Activated CD8-positive, alpha-beta T cell treated with anti-CD3 and anti-CD28 coated beads for 36 hours (primary cell): ENCODE results near the gene OR2T3. TPM values are rescaled to one million over a fixed set of nuclear protein-coding genes. Genes with fewer than 3 reads are reported as not detected.
"Not testable (repeated sequence)": the region's sequence is repeated elsewhere in the genome, so short reads cannot be mapped to it uniquely, and the experiment has no call there.

Experiments
- ATAC-seq: fragments of 200-7000 bp; cut with Tn5 transposase; one replicate; pipeline ENCODE4 v1.10.0; 2021; ENCODE audit warnings: mild to moderate bottlenecking, moderate library complexity
- CTCF ChIA-PET: fragments of 350-600 bp; sonication (Branson Sonifier 250); formaldehyde crosslinking; loops from one replicate; lab custom pipeline; 2021; ENCODE audit warnings: antibody characterized with exemption; lab: Charles Lee
- POLR2A ChIA-PET: fragments of 350-600 bp; sonication (Branson Sonifier 250); formaldehyde crosslinking; loops from one replicate; lab custom pipeline; 2021; ENCODE audit warnings: antibody characterized with exemption; lab: Charles Lee
- DNase-seq: peaks from one replicate; pipeline ENCODE4 v3.0.0-alpha.2; 2020
- H3K27ac Mint-ChIP-seq: one replicate; pipeline ENCODE4 v1.8.0; 2021; ENCODE audit warnings: mild to moderate bottlenecking, mixed read lengths
- H3K27me3 Mint-ChIP-seq: one replicate; pipeline ENCODE4 v1.8.0; 2021; ENCODE audit warnings: mixed read lengths
- H3K36me3 Mint-ChIP-seq: one replicate; pipeline ENCODE4 v1.8.0; 2021; ENCODE audit warnings: low read depth, mixed read lengths
- H3K4me1 Mint-ChIP-seq: one replicate; pipeline ENCODE4 v1.8.0; 2021; ENCODE audit warnings: low read depth, mixed read lengths
- H3K4me3 Mint-ChIP-seq: one replicate; pipeline ENCODE4 v1.8.0; 2021; ENCODE audit warnings: mild to moderate bottlenecking, moderate library complexity, mixed read lengths
- H3K9me3 Mint-ChIP-seq: one replicate; pipeline ENCODE4 v1.8.0; 2021; ENCODE audit warnings: mixed read lengths
- intact Hi-C: fragments of 100-400 bp; cut with micrococcal nuclease; formaldehyde crosslinking; loops from one replicate; pipeline ENCODE4 v1.10.0; 2022
- total RNA-seq, 2 experiments: library from RNA; stranded (reverse); gene quantifications; one replicate each; pipeline ENCODE4 v1.2.3, GENCODE V29; 2021

OR2T3 gene
- total RNA-seq = not detected

- POLR2A ChIA-PET, intact Hi-C loops, H3K4me3 Mint-ChIP-seq, H3K4me1 Mint-ChIP-seq, H3K27me3 Mint-ChIP-seq, H3K27ac Mint-ChIP-seq, DNase-seq, ATAC-seq, H3K9me3 Mint-ChIP-seq, CTCF ChIA-PET, H3K36me3 Mint-ChIP-seq: not testable (repeated sequence)
Observed at GRCh38 chr1:248473051-248473450, at the start of gene OR2T3. Gene OR2T3 (plus strand): TSS chr1:248473351. CDS start chr1:248473351, 0 bp downstream.

GRCh38 chr1:248427526-248428191, 45.5 kb upstream of the OR2T3 start:
- H3K27ac Mint-ChIP-seq, POLR2A ChIA-PET, H3K4me3 Mint-ChIP-seq, CTCF ChIA-PET, H3K4me1 Mint-ChIP-seq, ATAC-seq, intact Hi-C loops, H3K36me3 Mint-ChIP-seq, H3K9me3 Mint-ChIP-seq, H3K27me3 Mint-ChIP-seq, DNase-seq: not testable (repeated sequence)

GRCh38 chr1:248428192-248428533, 45.0 kb upstream of the OR2T3 start:
- intact Hi-C loops, H3K9me3 Mint-ChIP-seq, H3K36me3 Mint-ChIP-seq, POLR2A ChIA-PET, H3K27me3 Mint-ChIP-seq, H3K27ac Mint-ChIP-seq, ATAC-seq, H3K4me1 Mint-ChIP-seq, H3K4me3 Mint-ChIP-seq, DNase-seq, CTCF ChIA-PET: not testable (repeated sequence)

- DNase-seq, H3K4me1 Mint-ChIP-seq, H3K9me3 Mint-ChIP-seq, H3K36me3 Mint-ChIP-seq, CTCF ChIA-PET, H3K27ac Mint-ChIP-seq, H3K27me3 Mint-ChIP-seq, intact Hi-C loops, POLR2A ChIA-PET, H3K4me3 Mint-ChIP-seq, ATAC-seq: not testable (repeated sequence)
Observed at GRCh38 chr1:248431683-248432082, 41.5 kb upstream of the OR2T3 start.

- POLR2A ChIA-PET, DNase-seq, H3K9me3 Mint-ChIP-seq, intact Hi-C loops, H3K4me1 Mint-ChIP-seq, H3K27ac Mint-ChIP-seq, H3K4me3 Mint-ChIP-seq, H3K27me3 Mint-ChIP-seq, H3K36me3 Mint-ChIP-seq, CTCF ChIA-PET, ATAC-seq: not testable (repeated sequence)
Observed at GRCh38 chr1:248432201-248432600, 41.0 kb upstream of the OR2T3 start.

GRCh38 chr1:248433811-248434415, 39.2 kb upstream of the OR2T3 start:
- DNase-seq, H3K27ac Mint-ChIP-seq, ATAC-seq, CTCF ChIA-PET, POLR2A ChIA-PET, H3K4me3 Mint-ChIP-seq, H3K4me1 Mint-ChIP-seq, H3K27me3 Mint-ChIP-seq, H3K36me3 Mint-ChIP-seq, intact Hi-C loops, H3K9me3 Mint-ChIP-seq: not testable (repeated sequence)

- H3K36me3 Mint-ChIP-seq, H3K4me3 Mint-ChIP-seq, H3K4me1 Mint-ChIP-seq, H3K27me3 Mint-ChIP-seq, ATAC-seq, H3K9me3 Mint-ChIP-seq, POLR2A ChIA-PET, DNase-seq, CTCF ChIA-PET, H3K27ac Mint-ChIP-seq, intact Hi-C loops: not testable (repeated sequence)
Observed at GRCh38 chr1:248434913-248435312, 38.2 kb upstream of the OR2T3 start.

GRCh38 chr1:248436303-248436702, 36.8 kb upstream of the OR2T3 start:
- H3K4me1 Mint-ChIP-seq, H3K27me3 Mint-ChIP-seq, H3K27ac Mint-ChIP-seq, H3K9me3 Mint-ChIP-seq, H3K4me3 Mint-ChIP-seq, ATAC-seq, POLR2A ChIA-PET, DNase-seq, intact Hi-C loops, CTCF ChIA-PET, H3K36me3 Mint-ChIP-seq: not testable (repeated sequence)

GRCh38 chr1:248438668-248439067, 34.5 kb upstream of the OR2T3 start:
- H3K9me3 Mint-ChIP-seq, intact Hi-C loops, CTCF ChIA-PET, H3K4me1 Mint-ChIP-seq, ATAC-seq, POLR2A ChIA-PET, H3K27ac Mint-ChIP-seq, H3K4me3 Mint-ChIP-seq, DNase-seq, H3K27me3 Mint-ChIP-seq, H3K36me3 Mint-ChIP-seq: not testable (repeated sequence)

GRCh38 chr1:248439283-248439682, 33.9 kb upstream of the OR2T3 start:
- ATAC-seq, H3K9me3 Mint-ChIP-seq, H3K27ac Mint-ChIP-seq, DNase-seq, CTCF ChIA-PET, intact Hi-C loops, H3K4me3 Mint-ChIP-seq, H3K4me1 Mint-ChIP-seq, H3K36me3 Mint-ChIP-seq, H3K27me3 Mint-ChIP-seq, POLR2A ChIA-PET: not testable (repeated sequence)

- H3K27ac Mint-ChIP-seq, POLR2A ChIA-PET, DNase-seq, H3K4me1 Mint-ChIP-seq, intact Hi-C loops, H3K9me3 Mint-ChIP-seq, CTCF ChIA-PET, H3K36me3 Mint-ChIP-seq, H3K27me3 Mint-ChIP-seq, H3K4me3 Mint-ChIP-seq: not testable (repeated sequence)
- peak; percentile 10 for ATAC-seq
Observed at GRCh38 chr1:248442500-248443277, 30.5 kb upstream of the OR2T3 start.

GRCh38 chr1:248444603-248445002, 28.5 kb upstream of the OR2T3 start:
- DNase-seq, POLR2A ChIA-PET, H3K36me3 Mint-ChIP-seq, H3K27me3 Mint-ChIP-seq, H3K4me3 Mint-ChIP-seq, CTCF ChIA-PET, H3K9me3 Mint-ChIP-seq, intact Hi-C loops, H3K4me1 Mint-ChIP-seq, ATAC-seq, H3K27ac Mint-ChIP-seq: not testable (repeated sequence)
